AG08395 (cell line): ENCODE data around the gene CARD11.

Experiments
- DNase-seq: peaks from one replicate; pipeline ENCODE4 v3.0.0; 2012; ENCODE audit warnings: mixed read lengths, low spot score

The CARD11 gene

DNA sequence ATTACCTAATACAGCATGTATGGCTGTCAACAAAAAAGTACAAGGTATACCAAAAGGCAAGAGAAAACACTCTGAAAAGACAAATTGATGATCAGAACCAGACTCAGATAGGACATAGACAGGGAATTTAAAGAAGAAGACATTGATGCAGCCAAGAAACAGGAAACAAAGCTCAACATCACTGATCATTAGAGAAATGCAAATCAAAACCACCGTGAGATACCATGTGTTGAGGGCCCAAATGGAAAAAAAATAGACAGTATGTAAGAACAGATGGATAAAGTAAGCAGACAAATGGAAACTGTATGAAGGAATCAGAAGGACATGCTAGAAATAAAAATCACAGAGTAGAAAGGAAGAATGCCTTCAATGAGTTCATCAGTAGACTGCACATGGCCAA is 23.3 kb downstream of the CARD11 start:
- no peak for DNase-seq

DNA sequence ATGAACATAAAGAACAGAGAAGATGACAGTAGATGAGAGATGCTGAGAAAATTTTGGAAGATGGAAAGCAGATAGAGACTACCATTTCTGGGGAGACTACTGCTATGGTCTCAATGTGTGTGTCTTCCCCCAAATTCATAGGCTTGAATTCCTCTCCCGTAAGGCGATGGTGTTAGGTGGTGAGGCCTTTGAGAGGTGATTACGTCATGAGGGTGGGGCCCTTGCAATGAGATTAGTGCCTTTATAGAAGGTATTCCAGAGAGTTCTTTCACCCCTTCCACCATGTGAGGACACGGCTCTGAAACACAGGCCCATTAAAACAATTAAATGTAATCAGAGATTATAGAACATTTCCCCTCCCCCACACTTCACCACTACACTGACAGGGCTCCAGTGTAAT is 23.9 kb downstream of the CARD11 start:
- DNase-seq, result no peak

GRCh38 chr7:3013975-3014792 is 29.5 kb downstream of the CARD11 start:
- no peak for DNase-seq

GRCh38 chr7:3011211-3011852 is 32.3 kb downstream of the CARD11 start:
- no peak for DNase-seq

GRCh38 chr7:3010161-3010560 is 33.5 kb downstream of the CARD11 start:
- DNase-seq, result no peak

DNA sequence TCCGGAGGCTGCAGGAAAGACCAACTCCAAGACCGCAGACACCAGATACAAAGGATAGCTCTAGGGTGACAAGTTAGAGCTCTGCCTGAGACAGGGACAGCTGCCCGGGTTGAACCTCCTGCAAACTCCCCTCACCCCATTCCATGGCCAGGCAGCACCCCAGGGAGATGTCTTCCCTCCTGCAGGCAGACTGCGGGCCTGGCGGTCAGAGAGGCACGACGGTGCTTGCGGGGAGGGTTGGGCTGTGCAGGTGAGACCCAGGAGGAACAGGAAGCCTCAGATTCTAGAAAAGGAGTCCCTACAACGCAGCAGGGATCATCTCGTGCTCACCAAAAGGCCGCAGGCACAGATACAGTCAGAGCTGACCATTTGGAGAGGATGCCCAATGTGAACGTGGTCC is 34.6 kb downstream of the CARD11 start:
- no peak for DNase-seq

GRCh38 chr7:3008386-3008785 is 35.3 kb downstream of the CARD11 start:
- no peak for DNase-seq

DNA sequence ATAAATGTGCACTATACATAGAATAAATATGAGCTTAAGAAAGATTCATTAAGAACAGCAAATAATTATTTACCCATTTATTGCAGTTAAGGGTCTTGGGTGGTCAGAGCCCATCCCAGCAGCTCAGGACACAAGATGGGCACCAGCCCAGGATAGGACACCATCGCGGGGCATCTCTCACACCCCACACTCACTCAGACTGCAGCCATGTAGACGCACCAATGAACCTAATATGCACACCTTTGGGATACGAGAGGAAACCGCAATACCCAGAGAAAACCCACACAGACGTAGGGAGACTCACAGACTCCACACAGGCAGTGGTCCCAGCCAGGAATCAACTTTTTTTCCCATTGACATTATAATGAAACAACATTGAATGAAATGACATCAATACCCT is 36.0 kb downstream of the CARD11 start:
- no peak for DNase-seq

GRCh38 chr7:3005257-3005656 is 38.4 kb downstream of the CARD11 start:
- no peak for DNase-seq

GRCh38 chr7:3003936-3004335 is 39.7 kb downstream of the CARD11 start:
- DNase-seq, result no peak

GRCh38 chr7:3002631-3003030 is 41.0 kb downstream of the CARD11 start:
- no peak for DNase-seq

DNA sequence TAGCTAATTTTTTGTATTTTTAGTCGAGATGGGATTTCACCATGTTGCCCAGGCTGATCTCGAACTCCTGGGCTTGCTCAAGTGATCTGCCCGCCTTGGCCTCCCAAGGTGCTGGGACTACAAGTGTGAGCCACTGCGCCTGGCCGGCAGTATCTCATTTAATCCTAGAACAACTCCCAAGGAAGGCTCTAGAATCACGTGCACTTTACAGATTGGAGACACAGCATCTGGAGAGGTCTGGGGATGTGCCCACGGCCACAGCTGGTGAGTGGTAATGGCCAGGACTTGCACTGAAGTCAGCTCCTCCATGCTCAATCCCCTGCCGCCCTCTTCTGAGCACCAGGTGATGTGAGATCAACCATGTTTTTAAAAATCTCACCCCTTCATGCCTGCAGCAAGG is 43.1 kb downstream of the CARD11 start:
- no peak for DNase-seq

GRCh38 chr7:2999078-2999500 is 44.6 kb downstream of the CARD11 start:
- DNase-seq, result no peak

- no peak for DNase-seq
Observed at GRCh38 chr7:2997014-2997413, 46.7 kb downstream of the CARD11 start.

DNA sequence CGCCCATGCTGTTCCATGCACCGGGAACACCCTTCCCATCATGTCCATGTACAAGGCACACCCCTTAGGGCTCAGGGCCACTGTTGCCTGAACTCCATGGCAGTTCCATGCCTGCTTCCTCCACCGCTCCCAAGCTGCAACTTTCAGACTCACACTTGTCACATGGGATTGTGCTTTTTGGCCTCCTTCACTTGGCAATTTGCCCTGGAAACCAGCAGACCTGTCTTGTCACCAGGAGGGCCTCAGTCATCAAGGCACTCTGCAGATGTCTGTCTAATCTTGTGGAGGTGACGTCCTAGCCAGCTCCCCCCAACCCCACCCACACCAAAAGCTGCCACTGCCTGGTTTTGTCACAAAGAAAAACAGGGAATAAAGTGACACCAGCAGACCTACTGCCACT is 47.5 kb downstream of the CARD11 start:
- no peak for DNase-seq

- no peak for DNase-seq
Observed at GRCh38 chr7:2993868-2994267, 49.8 kb downstream of the CARD11 start.

DNA sequence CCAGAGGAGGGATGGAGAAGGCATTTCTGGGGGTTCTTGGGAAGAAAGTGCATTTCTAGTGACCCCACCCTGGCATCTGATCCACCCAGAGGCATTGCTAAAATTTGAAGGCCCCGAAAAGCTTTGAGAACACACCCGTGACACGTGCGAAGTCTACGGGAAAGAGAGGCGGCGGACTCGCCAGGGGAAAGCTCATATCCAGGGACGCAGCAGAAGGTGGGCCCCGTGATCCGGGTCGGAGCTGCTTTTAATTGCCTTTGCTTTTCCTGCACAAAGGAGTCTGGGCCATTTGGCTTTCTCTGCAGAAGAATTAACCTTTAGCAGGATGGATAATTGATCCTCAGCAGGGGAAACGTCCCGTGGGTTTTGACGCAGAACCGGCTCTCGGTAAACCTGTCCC is 50.3 kb downstream of the CARD11 start:
- no peak for DNase-seq

GRCh38 chr7:2990949-2991470 is 52.7 kb downstream of the CARD11 start:
- no peak for DNase-seq

- DNase-seq, result no peak
Observed at GRCh38 chr7:2986561-2986960, 57.1 kb downstream of the CARD11 start.

- DNase-seq, result no peak
Observed at GRCh38 chr7:2985866-2986265, 57.8 kb downstream of the CARD11 start.

DNA sequence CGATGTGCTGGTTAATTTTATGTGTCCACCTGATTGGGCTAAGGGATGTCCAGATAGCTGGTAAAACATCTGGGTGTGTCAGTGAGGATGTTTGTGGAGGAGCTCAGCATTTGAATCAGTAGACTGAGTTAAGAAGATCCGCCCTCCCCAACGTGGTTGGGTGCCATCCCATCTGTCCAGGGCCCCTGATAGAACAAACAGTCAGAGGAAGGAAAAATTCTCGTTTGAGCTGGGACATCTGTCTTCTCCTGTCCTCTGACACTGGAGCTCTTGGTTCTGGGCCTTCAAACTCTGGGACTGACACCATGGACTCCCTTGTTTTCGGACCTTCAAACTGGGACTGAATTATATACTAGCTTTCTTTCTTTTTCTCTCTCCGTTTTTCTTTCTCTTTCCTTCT is 59.6 kb downstream of the CARD11 start:
- DNase-seq, result no peak

- no peak for DNase-seq
Observed at GRCh38 chr7:2983586-2983985, 60.1 kb downstream of the CARD11 start.

GRCh38 chr7:2982831-2983230 is 60.8 kb downstream of the CARD11 start:
- DNase-seq, result no peak

GRCh38 chr7:2982401-2982800 is 61.3 kb downstream of the CARD11 start:
- DNase-seq, result no peak
